ENCODE results near the gene KCND3.

KCND3 gene

GRCh38 chr1:111882559-111882958 lies 106.9 kb downstream of the KCND3 start:
- no peak for TF ChIP-seq GLIS3 (CRISPR knock-in tag; IDR thresholded peaks at IDR 0.05)
- TF ChIP-seq BACH2 (CRISPR knock-in tag; IDR thresholded peaks at IDR 0.05; ENCODE audit: borderline replicate concordance), result no peak
- no peak for TF ChIP-seq OSR1 (CRISPR knock-in tag; IDR thresholded peaks at IDR 0.05)
- TF ChIP-seq PPARA (CRISPR knock-in tag; IDR thresholded peaks at IDR 0.05; ENCODE audit: borderline replicate concordance), result no peak
- TF ChIP-seq ZNF70 (CRISPR knock-in tag; IDR thresholded peaks at IDR 0.05), result no peak
- TF ChIP-seq ZFP30 (CRISPR knock-in tag; IDR thresholded peaks at IDR 0.05), result no peak
- TF ChIP-seq ISL1 (CRISPR knock-in tag; IDR thresholded peaks at IDR 0.05), result no peak
- ATAC-seq, result no peak

GRCh38 chr1:111880881-111881837 lies 108.3 kb downstream of the KCND3 start:
- no peak for ATAC-seq
- TF ChIP-seq ZNF70 (CRISPR knock-in tag; IDR thresholded peaks at IDR 0.05) (no peak), SNAI2 (CRISPR knock-in tag; IDR thresholded peaks at IDR 0.05) (no peak), ISL1 (CRISPR knock-in tag; IDR thresholded peaks at IDR 0.05) (no peak)

GRCh38 chr1:111879081-111879480 lies 110.4 kb downstream of the KCND3 start:
- TF ChIP-seq ESRRG (CRISPR knock-in tag; IDR thresholded peaks at IDR 0.05), result no peak
- TF ChIP-seq GLIS3 (CRISPR knock-in tag; IDR thresholded peaks at IDR 0.05), result no peak
- TF ChIP-seq SNAI2 (CRISPR knock-in tag; IDR thresholded peaks at IDR 0.05), result no peak
- no peak for TF ChIP-seq ZC3H10 (CRISPR knock-in tag; IDR thresholded peaks at IDR 0.05)
- ATAC-seq, result no peak

- TF ChIP-seq ZNF565 (CRISPR knock-in tag; conservative IDR thresholded peaks at IDR 0.05; ENCODE audit: low read depth) (no peak), POU6F1 (CRISPR knock-in tag; IDR thresholded peaks at IDR 0.05; ENCODE audit: borderline replicate concordance, low read depth) (no peak), ESRRG (CRISPR knock-in tag; IDR thresholded peaks at IDR 0.05) (no peak), PPARA (CRISPR knock-in tag; IDR thresholded peaks at IDR 0.05; ENCODE audit: borderline replicate concordance) (no peak)
- no peak for ATAC-seq
Measured at GRCh38 chr1:111878649-111879048, 110.8 kb downstream of the KCND3 start.

- ATAC-seq, result no peak
- TF ChIP-seq ESRRG (CRISPR knock-in tag; IDR thresholded peaks at IDR 0.05), result no peak
- TF ChIP-seq TOX (CRISPR knock-in tag; IDR thresholded peaks at IDR 0.05; ENCODE audit: borderline replicate concordance), result no peak
- TF ChIP-seq BACH2 (CRISPR knock-in tag; IDR thresholded peaks at IDR 0.05; ENCODE audit: borderline replicate concordance), result no peak
- no peak for TF ChIP-seq ARNTL (CRISPR knock-in tag; IDR thresholded peaks at IDR 0.05; ENCODE audit: borderline replicate concordance, low read depth)
- TF ChIP-seq OSR1 (CRISPR knock-in tag; IDR thresholded peaks at IDR 0.05), result no peak
- TF ChIP-seq ZFP30 (CRISPR knock-in tag; IDR thresholded peaks at IDR 0.05), result no peak
- TF ChIP-seq ISL1 (CRISPR knock-in tag; IDR thresholded peaks at IDR 0.05), result no peak
- TF ChIP-seq TCF4 (CRISPR knock-in tag; IDR thresholded peaks at IDR 0.05; ENCODE audit: borderline replicate concordance), result no peak
- no peak for TF ChIP-seq GLIS3 (CRISPR knock-in tag; IDR thresholded peaks at IDR 0.05)
- TF ChIP-seq ZNF70 (CRISPR knock-in tag; IDR thresholded peaks at IDR 0.05), result no peak
- no peak for TF ChIP-seq CREB5 (CRISPR knock-in tag; IDR thresholded peaks at IDR 0.05; ENCODE audit: low read depth)
- TF ChIP-seq ZNF565 (CRISPR knock-in tag; conservative IDR thresholded peaks at IDR 0.05; ENCODE audit: low read depth), result no peak
- TF ChIP-seq TSHZ2 (CRISPR knock-in tag; IDR thresholded peaks at IDR 0.05), result no peak
- no peak for TF ChIP-seq CSDC2 (CRISPR knock-in tag; IDR thresholded peaks at IDR 0.05)
- TF ChIP-seq RARB (CRISPR knock-in tag; IDR thresholded peaks at IDR 0.05), result no peak
- TF ChIP-seq PPARA (CRISPR knock-in tag; IDR thresholded peaks at IDR 0.05; ENCODE audit: borderline replicate concordance), result no peak
- TF ChIP-seq ZNF8 (CRISPR knock-in tag; IDR thresholded peaks at IDR 0.05), result no peak
- no peak for TF ChIP-seq POU6F1 (CRISPR knock-in tag; IDR thresholded peaks at IDR 0.05; ENCODE audit: borderline replicate concordance, low read depth)
Measured at GRCh38 chr1:111878091-111878490, 111.4 kb downstream of the KCND3 start.

Measured in SK-N-SH treated with all-trans-retinoic acid at 6 μM for 48 hours (cell line).